ENCODE measurements around the gene CYCS. TPM values are rescaled to one million over a fixed set of nuclear protein-coding genes. Genes with fewer than 3 reads are reported as not detected.

CYCS gene
- total and polyA plus RNA-seq, 4 donors = 94.7 to 271 (median 178) TPM

GRCh38 chr7:25151773-25152172, 26.7 kb upstream of the CYCS start:
- Histone ChIP-seq H3K36me3 (ENCODE audit: control insufficient read depth, insufficient read depth, low read length) (no peaks in the 10 kb centered on the region), H3K27me3 (ENCODE audit: control insufficient read depth, insufficient read depth, low read length) (no peaks in the 10 kb centered on the region), H3K4me1 (ENCODE audit: control insufficient read depth, insufficient read depth, low read length) (no peaks in the 10 kb centered on the region), H3K4me3 (ENCODE audit: low read depth, low read length) (no peak overlapping the region), H3K9me3 (ENCODE audit: control insufficient read depth, insufficient read depth, low read length) (no peaks in the 10 kb centered on the region), H3K27ac (ENCODE audit: low read depth, low read length) (no peak overlapping the region)
- no peak for DNase-seq (ENCODE audit: low read depth in 4 of 6, low spot score in 6 of 6)
- 92% methylated on average over 2 of the region's 2 CpGs for WGBS (ENCODE audit: insufficient coverage)

GRCh38 chr7:25149836-25150235, 24.8 kb upstream of the CYCS start:
- Histone ChIP-seq H3K4me1 (ENCODE audit: control insufficient read depth, insufficient read depth, low read length) (no peaks in the 10 kb centered on the region), H3K9me3 (ENCODE audit: control insufficient read depth, insufficient read depth, low read length) (no peaks in the 10 kb centered on the region), H3K27ac (ENCODE audit: low read depth, low read length) (no peak overlapping the region), H3K4me3 (ENCODE audit: low read depth, low read length) (no peak overlapping the region), H3K27me3 (ENCODE audit: control insufficient read depth, insufficient read depth, low read length) (no peaks in the 10 kb centered on the region), H3K36me3 (ENCODE audit: control insufficient read depth, insufficient read depth, low read length) (no peaks in the 10 kb centered on the region)
- WGBS (ENCODE audit: insufficient coverage) = no CpG with 5 or more reads among the region's 1 CpG
- DNase-seq (ENCODE audit: low read depth in 4 of 6, low spot score in 6 of 6) = no peak

- Histone ChIP-seq H3K36me3 (ENCODE audit: control insufficient read depth, insufficient read depth, low read length) (no peaks in the 10 kb centered on the region), H3K4me1 (ENCODE audit: control insufficient read depth, insufficient read depth, low read length) (no peaks in the 10 kb centered on the region), H3K27me3 (ENCODE audit: control insufficient read depth, insufficient read depth, low read length) (no peaks in the 10 kb centered on the region), H3K27ac (ENCODE audit: low read depth, low read length) (no peak overlapping the region), H3K4me3 (ENCODE audit: low read depth, low read length) (no peak overlapping the region), H3K9me3 (ENCODE audit: control insufficient read depth, insufficient read depth, low read length) (no peaks in the 10 kb centered on the region)
- DNase-seq (ENCODE audit: low read depth in 4 of 6, low spot score in 6 of 6) = no peak
- 80% methylated on average over 3 of the region's 5 CpGs for WGBS (ENCODE audit: insufficient coverage)
These were observed 23.9 kb upstream of the CYCS start for GRCh38 chr7:25148772-25149575.

GRCh38 chr7:25143763-25144162, 18.7 kb upstream of the CYCS start:
- peaks cover 2% of the 10 kb centered on the region for H3K36me3 ChIP-seq (ENCODE audit: control insufficient read depth, insufficient read depth, low read length)
- 100% methylated on average over 1 of the region's 2 CpGs for WGBS (ENCODE audit: insufficient coverage)

GRCh38 chr7:25139536-25139935, 14.5 kb upstream of the CYCS start:
- Histone ChIP-seq H3K27me3 (ENCODE audit: control insufficient read depth, insufficient read depth, low read length) (no peaks in the 10 kb centered on the region), H3K36me3 (ENCODE audit: control insufficient read depth, insufficient read depth, low read length) (peaks cover 2% of the 10 kb centered on the region), H3K9me3 (ENCODE audit: control insufficient read depth, insufficient read depth, low read length) (no peaks in the 10 kb centered on the region), H3K4me1 (ENCODE audit: control insufficient read depth, insufficient read depth, low read length) (no peaks in the 10 kb centered on the region), H3K4me3 (ENCODE audit: low read depth, low read length) (no peak overlapping the region), H3K27ac (ENCODE audit: low read depth, low read length) (no peak overlapping the region)
- no CpG with 5 or more reads among the region's 1 CpG for WGBS (ENCODE audit: insufficient coverage)
- DNase-seq (ENCODE audit: low read depth in 4 of 6, low spot score in 6 of 6) = no peak

More at GRCh38 chr7:25143763-25144162, 18.7 kb upstream of the CYCS start:
- Histone ChIP-seq H3K9me3 (ENCODE audit: control insufficient read depth, insufficient read depth, low read length) (no peaks in the 10 kb centered on the region), H3K27ac (ENCODE audit: low read depth, low read length) (no peak overlapping the region), H3K27me3 (ENCODE audit: control insufficient read depth, insufficient read depth, low read length) (no peaks in the 10 kb centered on the region), H3K4me3 (ENCODE audit: low read depth, low read length) (no peak overlapping the region), H3K4me1 (ENCODE audit: control insufficient read depth, insufficient read depth, low read length) (no peaks in the 10 kb centered on the region)
- no peak for DNase-seq (ENCODE audit: low read depth in 4 of 6, low spot score in 6 of 6)

- Histone ChIP-seq H3K4me1 (ENCODE audit: control insufficient read depth, insufficient read depth, low read length) (no peaks in the 10 kb centered on the region), H3K36me3 (ENCODE audit: control insufficient read depth, insufficient read depth, low read length) (no peaks in the 10 kb centered on the region), H3K9me3 (ENCODE audit: control insufficient read depth, insufficient read depth, low read length) (no peaks in the 10 kb centered on the region), H3K4me3 (ENCODE audit: low read depth, low read length) (no peak overlapping the region), H3K27me3 (ENCODE audit: control insufficient read depth, insufficient read depth, low read length) (no peaks in the 10 kb centered on the region), H3K27ac (ENCODE audit: low read depth, low read length) (no peak overlapping the region)
- DNase-seq (ENCODE audit: low read depth in 4 of 6, low spot score in 6 of 6) = no peak
- WGBS (ENCODE audit: insufficient coverage) = 100% methylated on average over 1 of the region's 1 CpG
These were observed 9.4 kb upstream of the CYCS start for GRCh38 chr7:25134358-25135010.

- DNase-seq (ENCODE audit: low read depth in 4 of 6, low spot score in 6 of 6) = no peak
- H3K27ac ChIP-seq (ENCODE audit: low read depth, low read length) = no peak overlapping the region
- no peak overlapping the region for H3K4me3 ChIP-seq (ENCODE audit: low read depth, low read length)
- WGBS (ENCODE audit: insufficient coverage) = no CpG with 5 or more reads among the region's 1 CpG
- no peaks in the 10 kb centered on the region for H3K9me3 ChIP-seq (ENCODE audit: control insufficient read depth, insufficient read depth, low read length)
- H3K27me3 ChIP-seq (ENCODE audit: control insufficient read depth, insufficient read depth, low read length) = no peaks in the 10 kb centered on the region
- H3K4me1 ChIP-seq (ENCODE audit: control insufficient read depth, insufficient read depth, low read length) = no peaks in the 10 kb centered on the region
- H3K36me3 ChIP-seq (ENCODE audit: control insufficient read depth, insufficient read depth, low read length) = no peaks in the 10 kb centered on the region
These were observed 7.4 kb upstream of the CYCS start for GRCh38 chr7:25132430-25132829.

- Histone ChIP-seq H3K4me1 (ENCODE audit: control insufficient read depth, insufficient read depth, low read length) (peaks cover 5% of the 10 kb centered on the region), H3K27me3 (ENCODE audit: control insufficient read depth, insufficient read depth, low read length) (no peaks in the 10 kb centered on the region), H3K27ac (ENCODE audit: low read depth, low read length) (no peak overlapping the region), H3K9me3 (ENCODE audit: control insufficient read depth, insufficient read depth, low read length) (no peaks in the 10 kb centered on the region), H3K36me3 (ENCODE audit: control insufficient read depth, insufficient read depth, low read length) (peaks cover 3% of the 10 kb centered on the region), H3K4me3 (ENCODE audit: low read depth, low read length) (no peak overlapping the region)
- DNase-seq (ENCODE audit: low read depth in 4 of 6, low spot score in 6 of 6) = no peak
- WGBS (ENCODE audit: insufficient coverage) = no CpG with 5 or more reads among the region's 2 CpGs
These were observed 1.7 kb upstream of the CYCS start for GRCh38 chr7:25126751-25127150.

GRCh38 chr7:25124465-25125136, 459 bp downstream of the CYCS start:
- H3K4me1 ChIP-seq (ENCODE audit: control insufficient read depth, insufficient read depth, low read length) = peaks cover 5% of the 10 kb centered on the region
- H3K27ac ChIP-seq (ENCODE audit: low read depth, low read length) = peak overlapping the region; percentile 90
- under 1% methylated on average over 31 of the region's 32 CpGs for WGBS (ENCODE audit: insufficient coverage)
- H3K27me3 ChIP-seq (ENCODE audit: control insufficient read depth, insufficient read depth, low read length) = no peaks in the 10 kb centered on the region
- peak overlapping the region; percentile 76 for H3K4me3 ChIP-seq (ENCODE audit: low read depth, low read length)
- H3K9me3 ChIP-seq (ENCODE audit: control insufficient read depth, insufficient read depth, low read length) = no peaks in the 10 kb centered on the region
- peak in 2 of 6 donors; percentile 1 to 3 for DNase-seq (ENCODE audit: low read depth in 4 of 6, low spot score in 6 of 6)
- peaks cover 21% of the 10 kb centered on the region for H3K36me3 ChIP-seq (ENCODE audit: control insufficient read depth, insufficient read depth, low read length)

All from spinal cord (tissue), 10 donors.